Fibroblast of lung (primary cell): ENCODE data around the gene PDZRN4.

Source experiments
- EZH2 ChIP-seq: IDR thresholded peaks from 2 replicates; pipeline ENCODE4 v1.5.1; 2012; ENCODE audit warnings: low read length, control low read depth, mild to moderate bottlenecking; ENCODE audit errors: missing control alignments
- TF ChIP-seq, protein P1 (sequence below), 2 donors: IDR thresholded peaks in 1 of 2; conservative IDR thresholded peaks in 1 of 2; 1 replicate in 1 of 2; 2 replicates in 1 of 2; pipeline ENCODE4 v1.5.1; 2011 to 2012; ENCODE audit warnings: low read length in 2 of 2, control low read depth in 1 of 2, inconsistent platforms in 1 of 2, low read depth in 1 of 2, mild to moderate bottlenecking in 1 of 2

DNA sequence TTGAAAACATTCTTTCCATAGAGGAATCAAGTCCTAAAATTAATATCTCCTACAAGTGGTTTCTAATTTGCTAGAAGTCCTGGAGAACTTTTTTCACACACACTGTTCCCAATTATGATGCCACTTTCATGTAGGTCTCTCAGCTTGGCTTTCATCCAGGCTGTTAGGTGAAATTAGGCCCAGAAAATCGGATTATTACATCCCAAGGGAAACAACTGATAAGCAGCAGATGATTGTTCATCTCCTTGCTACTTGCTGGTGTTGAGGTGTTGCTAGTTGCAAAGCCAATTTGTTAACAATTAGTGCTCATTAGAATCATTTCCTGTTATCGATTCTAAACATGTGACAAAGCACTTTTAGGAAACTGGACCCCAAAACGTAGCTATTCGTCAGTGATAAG, 248.0 kb downstream of the PDZRN4 start:
- TF ChIP-seq, protein P1, sequence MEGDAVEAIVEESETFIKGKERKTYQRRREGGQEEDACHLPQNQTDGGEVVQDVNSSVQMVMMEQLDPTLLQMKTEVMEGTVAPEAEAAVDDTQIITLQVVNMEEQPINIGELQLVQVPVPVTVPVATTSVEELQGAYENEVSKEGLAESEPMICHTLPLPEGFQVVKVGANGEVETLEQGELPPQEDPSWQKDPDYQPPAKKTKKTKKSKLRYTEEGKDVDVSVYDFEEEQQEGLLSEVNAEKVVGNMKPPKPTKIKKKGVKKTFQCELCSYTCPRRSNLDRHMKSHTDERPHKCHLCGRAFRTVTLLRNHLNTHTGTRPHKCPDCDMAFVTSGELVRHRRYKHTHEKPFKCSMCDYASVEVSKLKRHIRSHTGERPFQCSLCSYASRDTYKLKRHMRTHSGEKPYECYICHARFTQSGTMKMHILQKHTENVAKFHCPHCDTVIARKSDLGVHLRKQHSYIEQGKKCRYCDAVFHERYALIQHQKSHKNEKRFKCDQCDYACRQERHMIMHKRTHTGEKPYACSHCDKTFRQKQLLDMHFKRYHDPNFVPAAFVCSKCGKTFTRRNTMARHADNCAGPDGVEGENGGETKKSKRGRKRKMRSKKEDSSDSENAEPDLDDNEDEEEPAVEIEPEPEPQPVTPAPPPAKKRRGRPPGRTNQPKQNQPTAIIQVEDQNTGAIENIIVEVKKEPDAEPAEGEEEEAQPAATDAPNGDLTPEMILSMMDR (conservative IDR thresholded peaks at IDR 0.05 in 1 of 2, IDR thresholded peaks at IDR 0.05 in 1 of 2; ENCODE audit: low read depth in 1 of 2, low read length in 2 of 2) = no peak
- no peak for TF ChIP-seq EZH2
